HG03432 (cell line): ENCODE measurements around the gene POC1B.

Experiments
- ATAC-seq: cut with Tn5 transposase; IDR thresholded peaks from one replicate; pipeline ENCODE4 v1.9.1; 2021; ENCODE audit warnings: mild to moderate bottlenecking, moderate library complexity; ENCODE audit not compliant: unreplicated experiment

The POC1B gene

DNA sequence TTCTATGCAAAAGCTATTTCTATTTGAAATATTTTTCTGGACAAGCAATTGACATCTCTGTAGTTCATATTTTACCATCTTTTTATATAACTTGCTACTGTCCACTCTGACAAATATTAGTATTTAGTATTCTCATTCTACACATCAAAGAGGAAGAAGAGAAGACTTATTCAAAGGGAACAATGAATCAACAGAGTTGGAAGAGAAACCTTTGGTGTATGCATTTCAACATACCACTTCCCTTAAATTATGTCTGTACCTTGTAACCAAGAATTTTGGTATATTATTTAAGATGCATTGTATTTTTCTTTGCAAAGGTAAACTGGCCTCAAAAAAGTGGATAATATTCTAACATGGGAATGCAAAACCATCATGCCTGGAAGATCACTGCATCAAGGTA lies 101.5 kb downstream of the POC1B start:
- no peak for ATAC-seq

- ATAC-seq = no peak
Measured at GRCh38 chr12:89421092-89421835, 104.6 kb downstream of the POC1B start.

DNA sequence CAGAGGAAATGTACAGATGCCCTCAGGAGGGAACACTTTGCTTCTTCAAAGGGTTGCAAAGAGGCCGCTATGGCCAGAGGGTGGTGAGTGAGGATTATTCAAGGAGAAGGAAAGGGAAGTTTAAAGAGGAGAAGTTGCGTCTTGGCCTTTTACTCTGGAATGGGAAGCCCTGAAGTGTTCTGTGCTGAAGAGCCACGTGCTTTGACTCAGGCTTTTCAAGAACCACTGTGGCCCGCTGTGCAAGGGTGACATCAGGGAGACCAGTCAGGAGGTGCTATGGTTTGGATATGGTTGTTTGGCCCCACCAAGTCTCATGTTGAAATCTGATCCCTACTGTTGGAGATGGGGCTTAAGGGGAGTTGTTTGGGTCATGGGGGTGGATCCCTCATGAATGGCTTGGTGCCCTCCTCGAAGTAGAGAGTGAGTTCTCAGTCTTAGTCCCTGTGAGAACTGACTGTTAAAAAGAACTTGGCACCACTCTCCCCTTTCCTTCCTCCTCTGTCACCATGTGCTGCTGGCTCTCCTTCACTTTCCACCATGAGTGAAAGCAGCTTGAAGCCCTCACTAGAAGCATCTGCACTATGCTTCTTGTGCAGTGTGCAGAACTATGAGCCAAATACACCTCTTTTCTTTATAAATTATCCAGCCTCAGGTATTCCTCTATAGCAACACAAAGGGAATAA lies 107.5 kb downstream of the POC1B start:
- no peak for ATAC-seq

GRCh38 chr12:89417246-89417977 lies 108.4 kb downstream of the POC1B start:
- ATAC-seq = no peak

DNA sequence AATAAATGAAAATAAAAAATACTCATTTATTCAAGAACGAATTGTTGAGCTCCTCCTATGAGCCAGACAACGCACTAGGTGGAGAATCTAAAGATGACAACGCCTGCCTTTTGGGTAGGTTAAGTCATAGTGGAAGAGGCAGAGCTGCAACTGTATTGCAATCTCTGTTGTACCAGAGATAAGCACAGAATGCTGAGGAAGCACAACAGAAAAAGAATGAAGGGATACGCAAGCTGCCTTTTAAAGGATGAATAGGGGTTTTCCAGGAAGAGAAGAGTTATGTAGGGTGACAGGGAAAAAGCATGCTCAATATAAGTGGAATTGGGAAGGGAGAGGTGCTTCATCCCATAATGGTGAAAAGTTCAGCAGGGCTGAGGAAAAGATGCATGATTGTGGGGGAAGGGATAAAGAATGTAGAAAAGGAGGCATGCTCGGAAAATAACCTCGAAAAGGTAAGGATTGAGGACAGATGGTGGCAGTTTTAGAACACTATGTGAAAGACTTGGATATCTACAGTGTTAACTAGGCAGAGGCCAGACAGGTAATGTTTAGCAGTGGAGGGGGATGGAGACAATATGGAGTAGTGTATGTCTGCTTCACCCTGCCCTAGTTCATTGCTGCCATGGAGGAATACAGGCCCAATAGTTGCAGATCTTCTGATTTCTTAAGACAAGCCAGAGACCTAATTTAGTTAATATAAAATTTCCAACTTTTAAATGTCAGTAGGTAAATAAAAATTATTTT lies 109.6 kb downstream of the POC1B start:
- no peak for ATAC-seq

DNA sequence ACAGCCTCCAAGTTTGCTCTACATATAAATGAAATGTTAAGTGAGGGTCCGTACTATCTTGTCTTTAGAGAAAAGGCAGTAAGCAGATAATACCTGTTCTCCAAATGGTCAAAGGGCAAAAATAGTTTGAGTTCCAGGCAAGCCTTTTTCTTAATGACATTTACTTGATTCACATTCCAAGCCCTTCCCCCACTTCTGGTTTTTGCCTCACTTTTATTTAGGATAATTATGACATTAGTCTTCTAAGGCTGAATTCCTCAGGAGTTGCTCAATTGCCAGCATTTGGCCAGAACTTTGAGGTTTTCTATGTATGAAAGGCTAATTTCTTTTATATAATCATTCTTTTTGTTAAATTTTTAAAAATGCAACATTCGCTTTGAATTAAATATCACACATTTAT lies 111.0 kb downstream of the POC1B start:
- no peak for ATAC-seq

DNA sequence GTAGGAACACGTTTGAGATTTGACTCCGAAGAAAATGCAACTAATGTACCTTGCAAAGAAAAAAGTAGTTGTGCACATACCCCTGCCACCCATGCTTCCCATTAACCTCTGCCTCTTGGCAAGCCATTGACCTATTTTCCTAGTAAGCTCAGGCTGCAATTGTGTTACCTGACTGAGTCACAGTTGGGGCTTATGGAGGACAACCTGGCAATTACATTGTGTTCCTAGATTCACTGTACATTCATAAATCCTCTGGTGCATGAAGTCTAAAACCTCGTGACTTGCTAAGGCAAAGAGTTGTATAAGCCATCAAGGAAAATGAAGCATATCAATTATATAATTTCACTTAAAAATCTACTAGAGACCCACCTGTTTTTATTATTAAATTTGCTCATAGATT lies 111.5 kb downstream of the POC1B start:
- no peak for ATAC-seq

DNA sequence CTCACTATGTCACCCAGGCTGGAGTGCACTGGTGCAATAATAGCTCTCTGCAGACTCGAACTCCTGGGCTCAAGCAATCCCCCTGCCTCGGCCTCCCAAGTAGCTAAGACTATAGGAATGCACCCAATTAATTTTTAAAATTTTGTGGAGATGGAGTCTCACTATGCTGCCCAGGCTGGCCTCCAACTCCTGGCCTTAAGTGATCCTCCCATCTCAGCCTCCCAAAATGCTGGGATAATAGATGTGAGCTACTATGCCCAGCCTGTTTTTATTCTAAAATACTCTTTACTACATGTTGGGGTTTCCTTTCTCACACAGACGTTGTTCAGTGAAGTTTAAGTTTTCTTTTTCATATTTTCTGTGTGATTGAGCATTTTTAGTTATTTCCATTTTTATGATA lies 112.6 kb downstream of the POC1B start:
- no peak for ATAC-seq

DNA sequence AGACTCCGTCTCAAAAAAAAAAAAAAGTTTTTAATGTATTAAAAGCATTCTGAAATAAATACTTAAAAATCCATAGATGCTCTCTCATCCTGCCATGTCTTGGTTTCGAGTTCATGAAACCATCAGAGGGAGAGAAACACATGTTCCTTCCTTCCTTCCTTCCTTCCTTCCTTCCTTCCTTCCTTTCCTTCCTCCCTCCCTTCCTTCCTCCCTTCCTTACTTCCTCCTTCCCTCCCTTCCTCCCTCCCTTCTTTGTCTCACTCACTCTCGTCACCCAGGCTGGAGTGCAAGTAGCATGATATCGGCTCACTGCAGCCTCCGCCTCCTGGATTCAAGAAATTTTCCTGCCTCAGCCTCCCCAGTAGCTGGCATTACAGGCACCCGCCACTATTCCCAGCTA lies 113.2 kb downstream of the POC1B start:
- ATAC-seq = no peak

- ATAC-seq = no peak
Measured at GRCh38 chr12:89411846-89412245, 114.0 kb downstream of the POC1B start.

DNA sequence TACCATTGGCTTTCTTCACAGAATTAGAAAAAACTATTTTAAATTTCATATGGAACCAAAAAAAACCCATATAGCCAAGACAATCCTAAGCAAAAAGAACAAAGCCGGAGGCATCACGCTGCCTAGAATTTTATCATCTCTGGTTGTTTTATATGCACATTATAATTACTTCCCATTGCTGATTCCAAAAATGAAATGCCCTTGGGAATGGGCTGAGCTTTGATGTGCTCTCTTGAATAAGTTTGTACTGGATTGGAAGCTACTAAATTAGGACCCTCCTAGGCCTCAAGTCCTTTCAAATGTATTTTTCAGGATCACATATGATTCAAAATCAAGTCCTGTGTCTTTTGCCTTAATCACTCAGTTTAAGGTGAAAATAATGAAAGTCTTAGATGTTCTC lies 114.6 kb downstream of the POC1B start:
- no peak for ATAC-seq

DNA sequence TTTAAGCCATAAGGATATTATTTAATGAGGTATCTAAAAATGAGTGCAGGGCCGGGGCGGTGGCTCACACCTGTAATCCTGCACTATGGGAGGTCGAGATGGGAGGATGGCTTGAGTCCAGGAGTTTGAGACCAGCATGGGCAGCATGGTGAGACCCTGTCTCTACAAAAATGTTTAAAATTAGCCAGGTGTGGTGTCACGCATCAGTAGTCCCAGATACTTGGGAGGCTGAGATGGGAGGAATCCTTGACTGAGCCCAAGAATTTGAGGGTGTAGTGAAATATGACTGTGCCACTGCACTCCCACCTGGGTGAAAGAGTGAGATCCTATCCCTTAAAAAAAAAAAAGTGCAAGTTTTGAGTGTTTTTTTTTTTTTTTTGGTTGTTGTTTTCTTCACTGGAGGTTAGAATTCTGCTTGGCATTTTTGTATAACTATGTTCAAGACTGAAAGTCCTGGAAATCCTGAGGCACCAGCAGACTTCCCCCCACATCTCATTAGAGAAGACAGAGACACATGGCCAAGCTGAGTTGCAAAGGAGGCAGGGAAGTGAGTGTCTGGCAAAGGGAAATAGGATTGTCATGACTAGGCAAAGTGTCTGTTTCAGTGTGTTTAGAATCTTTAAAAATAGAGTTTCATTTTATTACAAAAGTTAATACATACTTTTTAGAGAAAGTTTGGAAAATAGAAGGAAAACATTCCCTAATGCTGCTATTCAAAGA lies 120.1 kb downstream of the POC1B start:
- ATAC-seq = no peak

DNA sequence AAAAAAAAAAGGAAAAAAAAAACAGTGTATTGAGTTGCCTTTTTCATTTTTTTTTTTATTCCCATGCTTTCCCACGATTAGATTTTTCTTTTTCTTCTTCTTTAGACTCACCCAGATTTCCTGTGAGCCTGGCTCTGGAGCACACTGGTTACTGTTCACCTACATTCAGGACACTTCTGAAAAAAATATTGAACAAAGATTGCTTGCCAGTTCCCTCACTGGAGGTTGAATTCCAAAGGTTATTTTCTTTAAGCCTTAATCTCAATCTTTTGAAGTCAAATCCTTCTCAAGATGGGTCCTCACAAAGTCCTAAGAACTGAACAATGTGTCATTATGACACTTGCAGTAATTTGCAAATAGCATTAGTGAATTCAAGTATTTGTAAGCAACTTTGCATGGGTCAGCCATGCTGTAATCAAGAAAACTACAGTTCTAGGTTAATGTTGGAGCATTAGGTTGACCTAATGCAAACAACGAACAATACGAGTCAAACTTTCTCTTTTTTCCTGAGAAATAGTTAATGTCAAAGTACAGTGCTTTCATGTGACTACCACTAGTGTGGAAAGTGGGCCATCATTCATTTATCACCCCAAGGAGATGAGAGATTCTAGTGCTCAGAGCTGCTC lies 124.3 kb downstream of the POC1B start:
- ATAC-seq = no peak

DNA sequence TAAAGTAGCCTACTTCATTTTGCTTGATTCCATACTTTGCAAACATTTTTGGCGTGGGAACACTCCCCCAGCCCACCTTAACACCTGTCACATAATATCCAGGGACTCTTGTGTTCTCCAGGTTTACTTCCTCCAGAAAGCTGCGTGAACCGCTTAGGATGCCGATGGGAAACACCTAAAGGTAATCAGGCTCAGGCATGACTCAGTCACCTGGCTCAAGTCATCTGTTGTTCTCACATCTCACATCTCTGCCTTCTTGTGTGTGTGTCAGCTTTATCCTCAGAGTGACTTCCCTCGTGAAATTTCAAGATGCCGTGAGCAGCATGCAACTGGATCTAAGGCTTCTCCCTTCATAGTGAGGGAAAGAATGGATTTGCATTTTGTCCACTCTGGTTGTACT lies 125.4 kb downstream of the POC1B start:
- no peak for ATAC-seq

DNA sequence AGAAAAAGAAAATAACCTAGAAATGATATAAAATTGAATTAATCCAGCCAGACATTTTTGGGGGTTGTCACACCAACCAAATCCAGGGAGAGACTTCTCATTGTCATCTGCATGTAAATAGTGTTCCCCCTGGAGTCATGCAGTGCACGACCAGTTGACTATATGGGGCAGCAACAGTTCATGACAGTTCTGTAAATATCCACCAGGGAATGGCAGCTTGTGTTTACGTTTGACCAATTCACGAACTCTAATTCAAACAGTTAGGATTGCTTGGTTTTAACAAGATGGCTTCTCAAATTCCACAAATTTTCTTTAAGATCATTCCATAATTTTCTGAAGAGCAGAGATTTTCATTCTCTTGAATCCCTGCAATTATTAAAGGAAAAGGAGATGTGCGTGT lies 130.1 kb downstream of the POC1B start:
- no peak for ATAC-seq

- ATAC-seq = no peak
Measured at GRCh38 chr12:89393551-89394121, 132.2 kb downstream of the POC1B start.

- ATAC-seq = no peak
Measured at GRCh38 chr12:89392391-89392790, 133.5 kb downstream of the POC1B start.

- no peak for ATAC-seq
Measured at GRCh38 chr12:89391726-89392336, 134.0 kb downstream of the POC1B start.
